ENCODE results near the gene HEXB.
A peak's percentile ranks its signal among the peaks of the same experiment; 100 is the strongest.

Gene HEXB

DNA sequence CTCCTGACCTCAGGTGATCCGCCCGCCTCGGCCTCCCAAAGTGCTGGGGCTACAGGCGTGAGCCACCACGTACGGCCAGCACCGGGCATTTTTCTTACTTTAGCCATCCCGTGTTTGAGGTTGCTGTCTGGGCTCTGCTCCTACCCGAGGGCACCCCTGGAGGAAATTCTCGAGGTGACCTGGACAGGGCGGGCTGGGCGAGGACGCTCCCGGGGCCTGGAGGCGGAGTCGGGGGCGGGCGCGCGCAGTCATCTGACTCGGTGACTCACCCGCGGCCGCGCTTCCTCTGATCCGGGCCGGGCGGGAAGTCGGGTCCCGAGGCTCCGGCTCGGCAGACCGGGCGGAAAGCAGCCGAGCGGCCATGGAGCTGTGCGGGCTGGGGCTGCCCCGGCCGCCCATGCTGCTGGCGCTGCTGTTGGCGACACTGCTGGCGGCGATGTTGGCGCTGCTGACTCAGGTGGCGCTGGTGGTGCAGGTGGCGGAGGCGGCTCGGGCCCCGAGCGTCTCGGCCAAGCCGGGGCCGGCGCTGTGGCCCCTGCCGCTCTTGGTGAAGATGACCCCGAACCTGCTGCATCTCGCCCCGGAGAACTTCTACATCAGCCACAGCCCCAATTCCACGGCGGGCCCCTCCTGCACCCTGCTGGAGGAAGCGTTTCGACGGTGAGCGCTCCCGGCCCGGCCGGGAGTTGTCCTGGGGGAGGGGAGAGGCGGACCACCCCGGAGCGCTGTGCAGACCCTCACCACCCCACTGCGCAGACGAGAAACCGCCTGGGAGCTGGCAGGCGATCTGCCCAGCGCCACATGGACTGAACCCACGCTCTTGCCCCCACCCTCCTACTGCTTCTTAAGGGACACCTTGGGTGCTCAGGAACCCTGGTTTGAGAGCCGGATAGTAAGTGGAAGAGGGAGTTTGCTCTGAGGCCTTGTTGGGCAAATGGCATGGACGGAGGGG is at the start of gene HEXB:
Gene HEXB, plus strand, starts transcription at position 334 of the 952 bp plus-strand sequence. Its CDS starts 28 bp downstream, at position 362.
- peak; percentile 81 to 85 for DNase-seq

DNA sequence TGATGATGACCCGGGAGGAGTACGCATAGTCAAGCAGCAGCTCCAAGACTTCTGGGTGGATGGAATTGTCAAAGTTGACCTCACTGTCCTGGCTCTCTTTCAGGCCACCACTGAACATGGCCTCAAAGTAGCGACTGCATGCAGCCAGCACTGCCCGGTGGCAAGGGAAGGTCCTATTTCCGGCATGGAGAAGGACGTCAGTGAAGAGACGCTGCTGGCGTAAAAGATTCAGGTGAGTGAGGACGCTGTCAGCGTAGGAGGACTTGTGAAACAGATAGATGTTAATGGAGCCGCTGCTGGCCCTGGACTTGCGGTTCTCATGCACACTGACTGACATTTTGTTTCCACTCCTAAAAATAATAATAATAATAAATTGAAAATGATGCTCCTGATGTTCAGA is 48.9 kb upstream of the HEXB start:
- no peak for DNase-seq

DNA sequence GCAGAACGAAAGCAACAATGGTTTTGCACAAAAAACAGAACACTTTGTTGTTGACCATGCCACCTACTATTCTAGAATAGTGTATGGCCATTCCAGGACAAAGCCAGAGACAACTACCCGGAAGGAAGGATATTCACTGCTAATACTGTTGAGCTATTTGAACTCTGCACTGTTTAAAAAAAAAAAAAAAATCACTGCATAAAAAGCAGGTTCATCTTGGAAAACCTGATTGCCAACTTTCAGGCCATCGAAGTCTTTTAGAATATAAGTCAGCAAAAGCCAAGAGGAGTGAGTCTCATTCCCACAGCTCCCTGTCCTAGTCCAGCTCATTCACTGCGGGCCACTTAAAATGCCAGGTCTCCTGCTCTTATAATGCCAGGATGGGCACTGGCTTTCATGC is 48.5 kb upstream of the HEXB start:
- DNase-seq = no peak

DNA sequence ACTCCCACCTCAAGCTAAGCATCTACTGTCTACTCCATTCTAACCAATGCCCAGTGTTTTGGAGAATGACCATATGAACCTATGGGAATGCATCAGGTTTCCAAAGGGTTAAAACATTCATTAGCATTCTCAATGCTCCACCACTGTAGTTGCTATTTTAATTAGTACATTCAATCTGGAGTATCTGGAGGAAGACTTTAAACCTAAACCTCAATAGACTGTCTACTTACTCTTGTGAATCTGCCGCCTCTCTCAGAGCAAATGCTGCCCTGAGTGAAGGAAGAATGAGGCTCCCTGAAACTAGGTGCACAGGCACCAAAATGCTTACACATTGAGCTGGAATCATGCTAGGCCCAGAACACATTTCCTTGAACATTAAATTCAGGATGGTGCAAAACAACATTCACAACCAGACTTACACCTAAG is 46.5 kb upstream of the HEXB start:
- no peak for DNase-seq

DNA sequence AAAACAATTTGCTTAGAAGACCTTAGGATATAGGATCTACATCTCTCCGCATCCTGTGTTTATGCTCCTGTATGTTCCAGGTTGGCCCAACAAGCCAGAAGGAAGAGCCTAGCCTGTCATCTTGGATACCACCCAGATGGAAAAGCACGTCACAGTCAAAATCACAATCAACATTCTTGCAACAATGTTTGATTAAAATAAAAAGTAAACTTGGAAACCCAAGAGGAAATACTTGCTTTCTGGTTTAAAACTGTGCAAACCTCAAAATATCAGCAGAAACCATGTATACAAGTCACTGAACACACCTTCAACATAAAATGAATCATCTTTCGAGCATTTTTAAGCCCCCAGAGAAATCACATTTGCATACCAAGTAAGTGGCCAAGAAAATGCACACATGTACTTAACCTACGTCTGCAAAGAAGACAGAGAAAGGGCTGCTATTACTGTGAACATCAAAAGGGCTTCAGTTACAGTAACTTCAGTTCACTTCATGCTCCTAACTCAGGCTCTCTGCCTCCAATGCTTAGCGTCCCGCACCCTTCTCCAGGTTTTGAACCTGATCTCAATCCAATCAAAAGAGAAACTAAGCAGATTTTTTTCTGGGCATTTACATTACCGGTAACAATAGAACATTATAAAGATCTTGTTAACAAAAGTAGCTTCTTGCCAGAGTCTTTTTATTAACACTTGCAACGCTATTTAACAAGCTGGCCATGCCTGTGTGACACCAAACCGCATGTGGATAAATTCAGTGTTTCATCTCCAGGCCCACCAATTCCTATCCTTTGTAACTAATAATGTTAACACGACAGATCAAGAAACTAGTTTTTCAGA is 45.8 kb upstream of the HEXB start:
- no peak for DNase-seq

DNA sequence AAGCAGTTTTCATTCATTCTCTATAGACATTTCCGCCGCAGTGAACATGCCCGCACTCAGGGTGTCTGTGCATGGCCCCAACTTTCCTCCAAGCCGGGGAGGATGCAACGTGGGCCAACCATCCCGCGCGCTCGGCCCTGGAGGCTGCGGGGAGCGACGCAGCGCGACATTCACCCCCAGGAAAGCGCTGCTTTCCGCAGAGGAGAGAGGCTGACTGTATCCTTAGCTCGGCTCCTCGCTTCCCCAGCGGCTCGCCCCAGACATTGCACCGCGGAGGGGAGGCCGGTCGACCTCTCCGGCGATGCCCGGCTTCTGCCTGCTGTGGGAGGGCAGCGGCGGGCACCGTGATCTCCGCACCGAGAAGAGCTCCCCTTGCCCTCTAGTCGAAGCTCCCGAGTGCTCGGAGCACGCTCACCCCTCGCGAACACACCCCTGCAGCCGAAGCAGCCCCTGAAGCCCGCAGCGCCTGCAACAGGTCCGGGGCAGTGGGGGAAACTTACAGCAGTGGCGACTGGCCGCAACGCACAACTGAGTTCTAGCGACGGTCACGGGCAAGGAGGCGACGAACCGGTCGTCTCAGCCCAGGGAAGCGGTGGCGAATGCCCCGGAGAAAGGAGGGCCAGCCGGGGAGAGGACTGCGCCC is 45.1 kb upstream of the HEXB start:
- DNase-seq = peak; percentile 27 to 37

DNA sequence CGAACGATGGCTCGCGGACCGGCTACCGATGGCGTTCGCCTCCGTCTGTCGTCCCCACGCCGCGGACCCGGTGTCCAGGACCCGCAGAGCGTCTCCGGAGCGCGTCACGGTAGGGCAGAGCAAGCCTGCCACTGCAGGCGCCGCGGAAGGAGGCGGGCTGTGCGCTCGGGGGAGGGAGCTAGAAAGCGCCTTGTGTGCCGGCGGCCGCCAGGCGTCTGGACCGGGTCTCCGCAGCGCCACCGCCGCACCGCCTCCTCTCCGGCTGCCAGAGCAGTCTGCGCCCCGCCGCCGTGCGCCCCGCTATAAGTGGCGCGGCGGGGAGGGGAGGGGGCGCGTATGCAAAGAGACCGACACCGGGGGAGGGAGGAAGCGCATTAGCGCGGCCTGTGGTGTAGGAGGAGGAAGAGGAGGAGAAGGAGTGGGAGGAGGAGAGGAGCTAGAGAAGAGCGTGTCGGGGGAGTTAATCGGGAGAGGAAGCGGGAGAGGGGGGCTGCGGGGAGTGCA is 44.5 kb upstream of the HEXB start, which contains the start of gene ENC1:
Gene ENC1, minus strand, starts transcription at position 279 of the 504 bp plus-strand sequence. CDS start 4,243 bp downstream, outside the sequence.
- DNase-seq = peak; percentile 76 to 78

DNA sequence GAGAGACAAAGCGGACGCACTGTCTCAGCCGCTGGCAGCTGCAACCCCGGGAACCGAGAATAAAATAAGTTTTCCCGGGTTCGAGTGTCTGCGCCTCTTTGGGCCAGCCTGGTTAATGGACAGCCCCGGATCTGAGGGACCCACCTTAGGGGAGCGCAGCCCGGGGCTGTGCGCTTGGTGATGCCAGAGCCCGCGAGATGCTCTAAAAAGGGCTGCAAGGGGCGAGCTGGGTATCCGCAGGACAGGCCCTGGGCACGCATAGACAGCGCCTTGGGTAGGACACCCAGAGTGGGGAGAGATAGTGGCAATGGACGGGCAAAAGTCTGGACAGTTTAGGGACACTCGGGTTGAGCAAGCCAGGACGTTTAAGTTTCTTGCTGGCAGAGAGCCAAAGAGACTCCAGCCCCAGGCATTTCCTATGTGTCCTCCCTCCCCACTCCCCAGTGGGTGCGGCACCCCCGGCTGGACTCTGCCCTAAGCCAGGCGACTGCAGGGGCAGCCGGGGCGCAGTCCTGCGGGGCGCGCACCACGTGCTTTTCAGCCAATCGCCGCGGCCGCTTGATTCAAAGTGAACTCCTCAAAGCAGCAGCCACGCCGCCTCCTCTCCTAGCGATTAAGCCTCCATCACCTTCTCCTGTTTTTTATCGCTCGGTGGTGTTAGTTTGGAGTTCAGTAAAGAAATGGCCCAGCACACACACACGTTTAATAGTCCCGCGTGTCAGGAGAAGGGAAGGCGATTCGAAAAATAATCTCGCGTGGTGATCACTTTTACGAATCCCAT is 43.9 kb upstream of the HEXB start:
- DNase-seq = peak; percentile 33 to 41

DNA sequence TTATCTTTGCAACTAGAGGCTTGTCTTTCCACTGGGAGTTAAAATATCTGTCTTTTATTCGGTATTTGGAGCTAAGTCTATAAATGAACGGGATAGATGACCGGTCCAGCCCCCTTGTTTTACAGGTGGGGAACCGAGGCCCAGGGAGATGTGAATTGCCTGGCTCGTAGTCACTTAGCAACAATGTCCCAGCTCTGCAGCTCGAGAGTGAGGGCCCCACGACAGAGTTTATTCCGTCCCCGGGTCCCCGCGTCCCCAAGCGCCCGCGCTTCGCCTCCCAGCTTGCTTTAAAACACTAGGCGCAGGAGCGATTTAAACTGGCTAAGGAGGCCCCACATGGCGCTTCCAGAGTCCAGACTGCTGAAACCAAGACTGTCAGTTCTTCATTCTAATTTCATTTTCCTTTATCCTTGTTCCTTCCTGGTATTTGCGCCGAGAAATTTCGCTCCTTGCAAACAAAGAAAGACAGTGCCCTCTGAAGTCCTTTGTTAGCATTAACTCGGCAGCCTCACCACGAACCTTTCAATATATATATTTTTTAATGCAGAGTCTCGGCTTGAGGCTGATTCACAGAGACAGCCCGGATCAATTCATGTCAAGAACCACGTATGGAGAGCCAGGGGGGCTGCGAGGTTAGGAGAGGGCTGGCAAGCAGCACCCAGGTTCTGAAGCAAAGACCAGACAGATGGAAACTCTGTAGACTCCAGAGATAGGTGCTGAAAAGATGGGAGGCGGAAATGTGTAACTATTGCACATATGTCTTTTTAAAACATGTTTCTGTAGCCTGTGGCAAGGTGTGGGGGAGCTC is 43.1 kb upstream of the HEXB start:
- DNase-seq = peak; percentile 14 to 31

DNA sequence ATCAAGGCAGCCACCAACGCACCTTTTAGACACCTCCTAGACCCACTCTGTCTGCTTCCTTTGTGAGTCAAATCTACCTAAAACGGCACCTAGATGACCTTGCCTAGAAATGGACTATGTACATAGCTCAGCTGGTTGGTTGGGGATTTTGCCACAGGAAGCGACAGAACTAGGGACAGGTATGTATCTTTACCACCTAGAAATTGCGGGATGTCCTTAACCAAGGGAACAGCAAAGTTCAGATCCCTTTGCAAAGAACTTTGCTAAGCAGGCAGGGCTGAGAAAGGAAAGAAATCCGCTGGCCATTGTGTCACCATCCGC is 42.5 kb upstream of the HEXB start:
- no peak for DNase-seq

DNA sequence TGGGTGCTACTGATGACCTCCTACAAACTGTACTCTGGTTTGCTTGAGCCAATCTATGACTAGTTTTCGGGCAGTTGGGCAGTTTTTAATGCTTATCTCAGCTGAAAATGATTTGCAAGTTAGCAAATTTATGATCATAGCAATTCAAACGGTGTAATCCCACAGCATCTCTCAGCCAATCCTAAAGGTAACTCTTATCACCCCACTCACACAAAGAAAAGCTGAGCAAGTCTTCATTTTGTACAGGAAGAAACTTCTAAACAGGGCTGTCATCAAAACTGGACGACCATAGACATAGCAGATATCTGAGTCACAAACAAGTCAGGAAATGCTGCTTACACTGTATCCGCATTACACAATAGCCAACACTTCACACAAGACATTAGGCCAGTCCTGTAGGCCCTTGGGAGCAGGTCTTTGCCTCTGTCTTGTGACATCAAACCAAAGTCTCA is 41.9 kb upstream of the HEXB start:
- DNase-seq = peak in 1 of 2 donors; percentile 41

DNA sequence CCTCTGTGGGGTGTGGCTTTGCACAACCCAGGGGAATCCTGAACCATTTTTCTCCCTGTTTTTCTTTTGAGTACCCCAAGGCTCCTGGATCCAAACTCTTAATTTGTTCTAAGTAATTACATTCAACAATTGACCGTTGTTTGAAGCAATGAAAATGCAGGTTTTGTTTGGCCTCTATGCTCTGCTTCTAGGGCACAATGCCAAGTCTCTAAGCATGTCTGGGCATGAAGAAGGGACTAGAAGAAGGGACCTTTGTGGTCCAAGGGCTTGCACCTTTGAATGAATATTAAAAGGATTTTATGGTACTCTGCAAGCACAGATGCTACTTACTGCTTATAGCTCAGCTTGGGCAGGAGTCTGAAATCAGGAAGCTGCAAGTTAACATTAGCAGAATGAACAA is 37.9 kb upstream of the HEXB start:
- DNase-seq = no peak

DNA sequence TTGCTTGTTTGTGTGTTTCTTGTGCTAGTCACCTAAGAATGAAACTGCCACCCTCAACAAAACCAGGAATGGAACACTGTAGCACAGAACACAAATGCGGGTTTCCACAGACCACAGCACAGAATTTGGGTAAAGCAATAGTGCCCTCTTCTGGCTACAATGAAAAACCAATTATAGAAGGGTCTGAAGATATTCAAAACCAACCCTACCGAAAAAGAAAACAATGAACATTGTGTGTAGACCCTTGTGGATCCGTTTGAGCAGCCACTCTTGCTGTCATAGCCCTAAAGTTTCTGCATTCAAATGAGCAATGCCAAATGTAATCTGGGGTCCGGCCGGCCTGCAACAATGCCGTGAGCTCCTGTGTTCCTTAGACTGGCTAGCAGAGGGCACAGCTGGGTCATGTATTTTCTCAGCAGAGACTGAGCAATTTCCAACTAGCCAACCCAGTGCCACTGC is 36.2 kb upstream of the HEXB start:
- peak; percentile 21 to 73 for DNase-seq

DNA sequence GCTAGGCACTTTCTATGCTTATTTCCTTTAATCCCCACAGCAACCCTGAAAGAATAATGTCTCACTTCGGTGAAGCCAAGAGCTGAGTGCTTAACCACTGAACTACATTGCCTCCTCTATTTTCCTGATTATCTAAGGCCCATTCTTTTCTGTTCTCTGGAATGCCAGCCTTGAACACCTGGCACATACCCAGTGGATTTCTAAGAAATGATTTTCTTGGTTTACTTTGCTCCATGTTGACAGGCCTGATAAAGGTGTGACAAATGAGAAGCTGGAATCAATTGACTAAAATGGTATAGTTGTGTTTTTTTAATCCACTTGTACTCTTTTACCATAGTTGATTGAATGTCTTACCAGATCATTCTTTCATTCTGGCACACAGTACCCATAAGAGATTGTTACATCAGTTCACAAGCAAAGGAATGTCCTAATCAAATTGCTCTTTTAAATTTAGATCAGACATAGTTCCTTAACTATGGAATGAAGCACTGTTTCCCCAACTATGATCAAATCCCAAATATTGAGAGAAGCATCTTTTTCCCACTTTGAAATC is 35.5 kb upstream of the HEXB start:
- DNase-seq = no peak

DNA sequence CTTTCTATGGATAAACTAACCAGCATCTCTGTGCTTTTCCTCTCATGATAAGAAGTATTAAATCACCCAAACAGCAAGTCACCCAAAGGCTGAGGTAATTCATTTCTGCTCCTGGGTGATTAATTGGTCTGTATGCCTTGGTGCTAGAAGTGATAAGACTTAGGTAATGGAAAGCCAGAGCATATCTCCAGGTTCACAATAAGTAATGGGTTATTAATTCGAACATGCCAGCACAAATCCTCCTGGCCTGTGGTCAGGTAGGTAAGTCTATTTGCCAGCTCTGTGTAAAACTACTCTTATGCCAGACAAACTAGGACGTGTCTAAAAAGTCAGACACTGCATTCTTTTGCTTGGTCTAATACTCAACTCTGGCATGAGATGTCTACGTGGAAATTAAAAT is 33.3 kb upstream of the HEXB start:
- no peak for DNase-seq

DNA sequence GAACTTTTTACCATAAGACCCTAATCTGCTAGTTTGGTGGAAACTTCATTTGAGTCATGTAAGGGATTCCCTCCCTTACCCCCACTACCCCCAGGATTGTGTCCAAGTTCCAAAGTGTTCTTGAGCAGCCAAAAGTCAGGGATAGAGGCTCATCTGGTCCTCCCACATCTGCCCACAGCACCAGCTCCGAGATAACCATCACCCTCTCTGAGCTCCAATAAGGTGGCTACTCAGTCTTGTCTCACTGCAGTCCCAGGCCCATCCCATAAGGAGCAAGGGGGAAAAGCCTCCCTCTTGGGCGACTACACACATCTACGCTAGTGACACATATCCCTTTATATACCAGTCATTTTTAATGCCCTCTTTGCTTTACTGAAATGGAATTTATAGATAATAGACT is 32.5 kb upstream of the HEXB start:
- no peak for DNase-seq

DNA sequence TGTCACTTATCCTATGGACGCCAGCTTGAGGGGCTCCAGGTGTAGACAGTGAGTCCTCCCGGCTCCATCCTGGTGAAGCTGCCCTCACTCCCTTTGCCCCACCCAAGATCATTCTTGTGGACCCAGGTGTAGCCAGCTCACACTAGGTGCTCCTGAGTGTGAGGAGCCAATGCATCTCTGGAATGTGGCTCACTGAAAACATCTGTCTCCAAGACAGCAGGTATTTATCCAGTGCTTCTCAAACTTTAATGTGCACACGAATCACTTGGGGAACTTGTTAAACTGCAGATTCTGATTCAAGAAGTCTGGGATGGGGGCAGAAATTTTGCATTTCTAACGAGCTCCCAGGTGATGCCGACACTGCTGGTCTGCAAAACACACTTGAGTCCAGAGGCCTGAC is 31.0 kb upstream of the HEXB start:
- no peak for DNase-seq

DNA sequence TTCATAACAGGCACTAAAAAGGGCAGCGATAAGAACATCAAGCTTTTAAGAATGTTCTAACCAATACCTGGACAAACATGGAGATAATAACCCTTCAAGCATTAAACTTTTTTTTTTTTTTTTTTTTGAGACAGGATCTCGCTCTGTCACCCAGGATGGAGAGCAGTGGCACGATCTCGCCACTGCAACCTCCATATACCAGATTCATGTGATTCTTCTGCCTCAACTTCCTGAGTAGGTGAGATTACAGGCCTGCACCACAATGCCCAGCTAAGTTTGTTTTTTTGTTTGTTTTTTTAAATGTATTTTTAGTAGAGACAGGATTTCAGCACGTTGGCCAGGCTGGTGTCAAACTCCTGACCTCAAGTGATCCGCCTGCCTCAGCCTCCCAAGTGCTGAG is 29.8 kb upstream of the HEXB start:
- DNase-seq = no peak

DNA sequence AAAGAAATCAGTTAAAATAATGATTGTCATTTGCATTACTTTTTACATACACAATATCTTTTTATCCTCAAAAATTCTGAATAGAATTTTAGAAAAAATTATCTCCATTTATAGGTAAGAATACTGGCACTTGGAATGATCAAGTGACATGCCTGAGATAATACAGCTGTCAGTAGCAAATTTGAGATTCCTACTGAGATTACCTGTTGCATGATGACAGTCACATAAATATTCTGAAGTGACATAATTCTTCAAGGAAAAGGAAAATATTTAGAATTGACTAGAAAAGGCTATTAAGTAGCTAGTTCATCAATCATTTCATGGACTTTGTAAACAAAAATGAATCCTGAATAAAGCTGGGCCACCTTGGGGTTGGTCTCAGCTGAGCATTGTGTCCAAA is 29.3 kb upstream of the HEXB start:
- DNase-seq = no peak

DNA sequence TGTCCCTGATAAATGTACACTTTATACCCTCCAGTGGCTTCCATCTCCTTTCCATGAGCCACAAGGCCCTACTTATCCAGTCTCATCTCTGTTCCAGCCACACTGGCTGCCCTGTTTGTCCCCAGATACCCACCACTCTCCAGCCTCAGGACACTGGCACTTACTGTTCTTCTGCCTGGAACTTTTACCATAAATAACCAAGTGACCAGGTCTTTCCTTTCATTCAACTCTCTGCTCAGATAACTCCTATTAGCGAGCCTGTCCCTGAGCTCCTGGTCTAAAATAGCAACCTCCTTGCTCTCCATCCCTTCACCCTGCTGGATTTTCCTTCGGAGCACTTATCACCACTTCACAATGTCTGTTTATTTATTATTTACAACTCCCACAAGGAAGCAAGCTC is 27.9 kb upstream of the HEXB start:
- no peak for DNase-seq

DNA sequence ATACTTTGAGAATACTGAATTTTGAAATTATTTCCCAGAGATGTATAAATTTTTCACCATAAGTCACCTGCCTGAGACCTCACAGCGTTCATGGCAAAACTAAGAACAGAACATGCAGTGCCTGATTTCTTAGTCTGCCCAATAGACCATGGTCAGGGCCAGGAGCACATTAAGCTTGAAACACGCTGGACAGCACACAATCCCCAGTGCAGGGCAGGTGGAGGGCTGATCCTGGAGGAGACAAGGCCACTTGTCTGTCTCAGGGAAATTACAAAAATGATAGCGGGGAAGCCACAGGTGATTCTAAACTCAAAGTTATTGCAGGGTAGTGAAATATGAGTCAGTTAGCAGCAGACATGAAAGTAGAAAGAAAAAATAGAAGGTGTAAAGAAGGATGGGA is 25.9 kb upstream of the HEXB start:
- DNase-seq = no peak

Measured in CD4-positive, alpha-beta T cell treated with Interferon alpha-2 for 1 hour (primary cell).